HFFc6 (cell line): ENCODE results near the gene COPZ1. TPM values are rescaled to one million over a fixed set of nuclear protein-coding genes. Genes with fewer than 3 reads are reported as not detected.
A peak's percentile ranks its signal among the peaks of the same experiment; 100 is the strongest.

Experiments used
- DNase-seq: peaks from one replicate; pipeline ENCODE4 v3.0.0-alpha.2; 2018
- H3K27ac Mint-ChIP-seq: 2 replicates; pipeline ENCODE4 v1.8.0; 2020; ENCODE audit warnings: mild to moderate bottlenecking, mixed read lengths
- H3K27me3 Mint-ChIP-seq: 2 replicates; pipeline ENCODE4 v1.8.0; 2021; ENCODE audit warnings: mild to moderate bottlenecking, moderate library complexity, mixed read lengths; ENCODE audit not compliant: insufficient read depth
- H3K36me3 Mint-ChIP-seq: 2 replicates; pipeline ENCODE4 v1.8.0; 2021; ENCODE audit warnings: low read depth, mixed read lengths
- H3K4me1 Mint-ChIP-seq: 2 replicates; pipeline ENCODE4 v1.8.0; 2020; ENCODE audit warnings: low read depth, mixed read lengths
- H3K4me3 Mint-ChIP-seq: 2 replicates; pipeline ENCODE4 v1.8.0; 2020; ENCODE audit warnings: mild to moderate bottlenecking, moderate library complexity, mixed read lengths
- H3K9me3 Mint-ChIP-seq: 2 replicates; pipeline ENCODE4 v1.8.0; 2020; ENCODE audit warnings: mild to moderate bottlenecking, mixed read lengths
- total RNA-seq, 6 experiments: library from RNA; stranded (reverse); fragmentation: NEBNext Ultra II Directional; extraction: Animal tissue kit (Norgen Biotek cat#: 25700); gene quantifications; 2 replicates in 1 of 6; 3 replicates in 5 of 6; pipeline ENCODE4 v1.2.3, GENCODE V29; 2021
- TF ChIP-seq, protein P1 (sequence below): fragments of 200-600 bp; sonication (generic); IDR thresholded peaks from 2 replicates; pipeline ENCODE4 v1.5.0; 2021; ENCODE audit warnings: antibody characterized with exemption, mild to moderate bottlenecking

The COPZ1 gene
- total RNA-seq, 6 experiments from 2014 or later, result 178 to 225 (median 200) TPM

GRCh38 chr12:54337854-54338650 lies 13.1 kb downstream of the COPZ1 start:
- H3K9me3 Mint-ChIP-seq, result no peaks in the 10 kb centered on the region
- H3K27me3 Mint-ChIP-seq, result peaks cover 4% of the 10 kb centered on the region; the same call in 1 of the 2 replicates
- H3K27ac Mint-ChIP-seq, result peak overlapping the region; percentile 46
- TF ChIP-seq, protein P1, sequence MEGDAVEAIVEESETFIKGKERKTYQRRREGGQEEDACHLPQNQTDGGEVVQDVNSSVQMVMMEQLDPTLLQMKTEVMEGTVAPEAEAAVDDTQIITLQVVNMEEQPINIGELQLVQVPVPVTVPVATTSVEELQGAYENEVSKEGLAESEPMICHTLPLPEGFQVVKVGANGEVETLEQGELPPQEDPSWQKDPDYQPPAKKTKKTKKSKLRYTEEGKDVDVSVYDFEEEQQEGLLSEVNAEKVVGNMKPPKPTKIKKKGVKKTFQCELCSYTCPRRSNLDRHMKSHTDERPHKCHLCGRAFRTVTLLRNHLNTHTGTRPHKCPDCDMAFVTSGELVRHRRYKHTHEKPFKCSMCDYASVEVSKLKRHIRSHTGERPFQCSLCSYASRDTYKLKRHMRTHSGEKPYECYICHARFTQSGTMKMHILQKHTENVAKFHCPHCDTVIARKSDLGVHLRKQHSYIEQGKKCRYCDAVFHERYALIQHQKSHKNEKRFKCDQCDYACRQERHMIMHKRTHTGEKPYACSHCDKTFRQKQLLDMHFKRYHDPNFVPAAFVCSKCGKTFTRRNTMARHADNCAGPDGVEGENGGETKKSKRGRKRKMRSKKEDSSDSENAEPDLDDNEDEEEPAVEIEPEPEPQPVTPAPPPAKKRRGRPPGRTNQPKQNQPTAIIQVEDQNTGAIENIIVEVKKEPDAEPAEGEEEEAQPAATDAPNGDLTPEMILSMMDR, result no peak
- H3K4me3 Mint-ChIP-seq, result no peak overlapping the region
- no peak for DNase-seq
- peaks cover 18% of the 10 kb centered on the region for H3K36me3 Mint-ChIP-seq
- peaks cover 35% of the 10 kb centered on the region for H3K4me1 Mint-ChIP-seq

GRCh38 chr12:54338698-54339296 lies 13.9 kb downstream of the COPZ1 start:
- H3K27ac Mint-ChIP-seq, result peak overlapping the region; percentile 24; the same call in 1 of the 2 replicates
- H3K9me3 Mint-ChIP-seq, result no peaks in the 10 kb centered on the region
- DNase-seq, result no peak
- H3K36me3 Mint-ChIP-seq, result peaks cover 23% of the 10 kb centered on the region
- peaks cover 35% of the 10 kb centered on the region for H3K4me1 Mint-ChIP-seq
- TF ChIP-seq, protein P1, result no peak
- no peak overlapping the region for H3K4me3 Mint-ChIP-seq
- H3K27me3 Mint-ChIP-seq, result peaks cover 4% of the 10 kb centered on the region; the same call in 1 of the 2 replicates

- TF ChIP-seq, protein P1, result no peak
- DNase-seq, result no peak
- Mint-ChIP-seq H3K4me3 (no peak overlapping the region), H3K4me1 (peaks cover 35% of the 10 kb centered on the region), H3K36me3 (peaks cover 29% of the 10 kb centered on the region), H3K9me3 (no peaks in the 10 kb centered on the region), H3K27me3 (peaks cover 2% of the 10 kb centered on the region; the same call in 1 of the 2 replicates), H3K27ac (no peak overlapping the region)
These were observed 15.9 kb downstream of the COPZ1 start for GRCh38 chr12:54340846-54341245.

GRCh38 chr12:54341378-54342300 lies 16.7 kb downstream of the COPZ1 start:
- Mint-ChIP-seq H3K9me3 (no peaks in the 10 kb centered on the region), H3K27ac (peak overlapping the region; percentile 6), H3K4me1 (peaks cover 35% of the 10 kb centered on the region), H3K36me3 (peaks cover 29% of the 10 kb centered on the region), H3K4me3 (no peak overlapping the region), H3K27me3 (no peaks in the 10 kb centered on the region)
- TF ChIP-seq, protein P1, result no peak
- no peak for DNase-seq

DNA sequence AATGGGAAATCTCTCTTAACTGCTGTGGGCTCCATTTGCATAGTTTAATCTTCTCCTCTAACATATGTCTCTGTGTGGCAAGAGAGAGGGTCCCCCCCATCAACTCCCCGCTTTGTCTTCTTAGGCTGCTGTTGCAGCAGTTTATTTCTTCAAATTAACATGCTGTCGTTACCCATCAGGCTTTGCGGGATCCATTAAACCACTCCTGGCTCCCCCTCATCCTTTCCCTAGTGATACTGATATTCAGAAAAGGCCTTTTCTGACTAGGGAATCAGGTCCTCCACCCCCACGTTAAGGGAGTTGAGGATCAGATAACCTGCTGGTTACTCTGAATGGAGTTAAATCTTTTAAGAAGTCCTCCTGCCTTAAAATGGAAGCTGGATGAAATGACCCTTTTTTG lies 24.1 kb downstream of the COPZ1 start:
- H3K4me1 Mint-ChIP-seq, result peaks cover 36% of the 10 kb centered on the region
- no peaks in the 10 kb centered on the region for H3K9me3 Mint-ChIP-seq
- no peak overlapping the region for H3K27ac Mint-ChIP-seq

More for the DNA sequence above, 24.1 kb downstream of the COPZ1 start:
- TF ChIP-seq, protein P1, result no peak
- no peak for DNase-seq
- Mint-ChIP-seq H3K4me3 (no peak overlapping the region), H3K27me3 (no peaks in the 10 kb centered on the region), H3K36me3 (peaks cover 38% of the 10 kb centered on the region)
